ENCODE measurements around the gene TGFB3.

- peak; percentile 93 for TF ChIP-seq POLR2AphosphoS5 (IDR thresholded peaks at IDR 0.05; ENCODE audit: low read depth, low read length)
- peak; percentile 71; the same call in 1 of the 2 replicates for TF ChIP-seq TAF1 (IDR thresholded peaks at IDR 0.05; ENCODE audit: borderline replicate concordance, insufficient read depth, low read length)
Observed at GRCh38 chr14:75981426-75982265, at the start of gene TGFB3.

Measured in PFSK-1 (cell line).